HEK293T (cell line): ENCODE data around the gene AP3S2.

Experiments
- HDGF ChIP-seq: fragments of 450-650 bp; IDR thresholded peaks from 2 replicates; pipeline ENCODE4 v1.6.1; 2017; ENCODE audit warnings: antibody characterized with exemption, borderline replicate concordance
- SP1 ChIP-seq: fragments of 450-650 bp; IDR thresholded peaks from 2 replicates; pipeline ENCODE4 v1.6.1; 2017

DNA sequence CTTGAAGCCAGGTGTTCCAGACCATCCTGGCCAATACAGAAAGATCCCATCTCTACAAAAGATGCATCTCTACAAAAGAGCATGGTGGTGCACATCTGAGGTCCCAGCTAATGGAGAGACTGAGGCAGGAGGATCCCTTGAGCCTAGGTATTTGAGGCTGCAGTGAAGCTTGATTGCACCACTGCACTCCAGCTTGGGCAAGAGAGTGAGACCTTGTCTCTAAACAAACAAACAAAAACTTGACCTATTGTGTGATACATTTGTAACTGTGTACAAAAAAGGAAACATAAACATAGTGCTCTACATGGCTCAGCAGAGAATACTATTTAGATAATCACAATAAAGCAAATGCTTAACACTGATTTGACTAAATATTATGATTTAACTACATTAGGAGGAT is 97.8 kb downstream of the AP3S2 start:
- TF ChIP-seq HDGF (no peak), SP1 (no peak)
